Sigmoid colon (tissue), 4 donors: ENCODE results near the gene YWHAB.

Source experiments
- CTCF ChIP-seq, 4 experiments: fragments of 450-650 bp in 3 of 4; fragments of 200-600 bp in 1 of 4; IDR thresholded peaks; one replicate each; pipeline ENCODE4 v1.5.1; 2016 to 2019; ENCODE audit warnings: antibody characterized with exemption in 4 of 4, mild to moderate bottlenecking in 3 of 4, moderate library complexity in 2 of 4
- POLR2A ChIP-seq, 2 donors: fragments of 450-650 bp; IDR thresholded peaks; one replicate each; pipeline ENCODE4 v1.6.1; 2016; ENCODE audit warnings: antibody characterized with exemption in 2 of 2, mild to moderate bottlenecking in 2 of 2, moderate library complexity in 2 of 2
- POLR2AphosphoS5 ChIP-seq, 4 donors: sonication (generic); formaldehyde crosslinking; IDR thresholded peaks; one replicate each; pipeline ENCODE4 v1.6.1; 2017; ENCODE audit warnings: antibody characterized with exemption in 4 of 4

GRCh38 chr20:44884907-44885391 lies 556 bp upstream of the YWHAB start:
- TF ChIP-seq CTCF (IDR thresholded peaks at IDR 0.05) (no peak), POLR2A (IDR thresholded peaks at IDR 0.05) (no peak), POLR2AphosphoS5 (IDR thresholded peaks at IDR 0.05) (no peak)
